ENCODE results near the gene PCDH8. TPM values are rescaled to one million over a fixed set of nuclear protein-coding genes. Genes with fewer than 3 reads are reported as not detected.

The PCDH8 gene
- total RNA-seq, 1 experiment from 2014 or later = not detected

DNA sequence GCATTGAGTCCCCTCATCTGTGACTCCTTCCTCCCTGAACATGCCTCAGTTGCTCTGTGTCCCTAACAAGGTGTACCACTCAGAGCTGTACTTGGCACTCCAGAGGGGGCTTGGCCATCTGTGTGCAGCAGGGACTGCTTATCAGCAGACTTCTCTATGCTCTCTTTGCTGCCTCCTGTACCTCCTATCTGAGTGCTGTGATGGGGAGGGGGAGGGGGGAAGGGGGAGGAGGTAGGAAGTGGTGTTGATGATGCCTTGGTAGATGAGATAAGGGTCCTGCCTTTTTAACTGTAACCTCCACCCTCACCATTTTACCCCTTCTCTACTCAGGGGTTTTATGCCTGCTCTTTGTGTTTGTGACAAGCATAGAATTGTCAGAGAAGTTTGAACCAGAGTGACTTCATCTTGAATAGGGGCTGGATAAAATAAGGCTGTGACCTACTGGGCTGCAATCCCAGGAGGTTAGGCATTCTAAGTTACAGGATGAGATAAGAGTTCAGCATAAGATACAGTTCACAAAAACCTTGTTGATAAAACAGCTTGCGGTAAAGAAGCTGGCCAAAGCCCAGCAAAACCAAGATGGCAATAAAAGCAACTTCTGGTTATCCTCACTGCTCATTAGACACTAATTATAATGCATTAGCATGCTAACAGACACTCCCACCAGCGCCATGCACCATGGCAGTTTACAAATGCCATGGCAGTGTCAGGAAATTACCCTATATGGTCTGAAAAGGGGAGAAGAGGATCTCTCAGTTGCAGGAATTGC lies 13.2 kb downstream of the PCDH8 start:
- ChIA-PET CTCF (no interaction called here), POLR2A (no interaction called here), RAD21 (ENCODE audit: low non-redundant PET in 1 of 2, low total read pairs in 2 of 2, uncharacterized antibody in 2 of 2, unreplicated experiment in 2 of 2) (no interaction called here)
- H3K4me2 ChIP-seq (ENCODE audit: low read length) = no peak overlapping the region
- H3K27ac ChIP-seq (ENCODE audit: low read depth, low read length) = no peak overlapping the region
- no peak overlapping the region for H3K9ac ChIP-seq (ENCODE audit: low read length)
- BruUV-seq (replicated peaks) = no TSS peak
- TF ChIP-seq, protein P1, sequence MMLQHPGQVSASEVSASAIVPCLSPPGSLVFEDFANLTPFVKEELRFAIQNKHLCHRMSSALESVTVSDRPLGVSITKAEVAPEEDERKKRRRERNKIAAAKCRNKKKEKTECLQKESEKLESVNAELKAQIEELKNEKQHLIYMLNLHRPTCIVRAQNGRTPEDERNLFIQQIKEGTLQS (IDR thresholded peaks at IDR 0.05) = no peak
- TF ChIP-seq POLR2A (IDR thresholded peaks at IDR 0.05; ENCODE audit: borderline replicate concordance, extremely low read depth, insufficient read depth, insufficient read length) = no peak
- TF ChIP-seq SIN3A (IDR thresholded peaks at IDR 0.05; ENCODE audit: low read depth) = no peak
- no peak for TF ChIP-seq EZH2 (IDR thresholded peaks at IDR 0.05)
- no peak for TF ChIP-seq SRF (IDR thresholded peaks at IDR 0.05; ENCODE audit: low read depth)
- no peak for TF ChIP-seq RAD21 (IDR thresholded peaks at IDR 0.05; ENCODE audit: low read depth)
- TF ChIP-seq TCF7L2 (IDR thresholded peaks at IDR 0.05; ENCODE audit: borderline replicate concordance, extremely low read depth, insufficient read depth, insufficient read length) = no peak
- TF ChIP-seq, protein P2, sequence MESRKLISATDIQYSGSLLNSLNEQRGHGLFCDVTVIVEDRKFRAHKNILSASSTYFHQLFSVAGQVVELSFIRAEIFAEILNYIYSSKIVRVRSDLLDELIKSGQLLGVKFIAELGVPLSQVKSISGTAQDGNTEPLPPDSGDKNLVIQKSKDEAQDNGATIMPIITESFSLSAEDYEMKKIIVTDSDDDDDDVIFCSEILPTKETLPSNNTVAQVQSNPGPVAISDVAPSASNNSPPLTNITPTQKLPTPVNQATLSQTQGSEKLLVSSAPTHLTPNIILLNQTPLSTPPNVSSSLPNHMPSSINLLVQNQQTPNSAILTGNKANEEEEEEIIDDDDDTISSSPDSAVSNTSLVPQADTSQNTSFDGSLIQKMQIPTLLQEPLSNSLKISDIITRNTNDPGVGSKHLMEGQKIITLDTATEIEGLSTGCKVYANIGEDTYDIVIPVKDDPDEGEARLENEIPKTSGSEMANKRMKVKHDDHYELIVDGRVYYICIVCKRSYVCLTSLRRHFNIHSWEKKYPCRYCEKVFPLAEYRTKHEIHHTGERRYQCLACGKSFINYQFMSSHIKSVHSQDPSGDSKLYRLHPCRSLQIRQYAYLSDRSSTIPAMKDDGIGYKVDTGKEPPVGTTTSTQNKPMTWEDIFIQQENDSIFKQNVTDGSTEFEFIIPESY (IDR thresholded peaks at IDR 0.05; ENCODE audit: extremely low read depth, insufficient replicate concordance, low read length) = no peak
- TF ChIP-seq ZNF274 (IDR thresholded peaks at IDR 0.05; ENCODE audit: low read depth, low read length) = no peak
- TF ChIP-seq, protein P3, sequence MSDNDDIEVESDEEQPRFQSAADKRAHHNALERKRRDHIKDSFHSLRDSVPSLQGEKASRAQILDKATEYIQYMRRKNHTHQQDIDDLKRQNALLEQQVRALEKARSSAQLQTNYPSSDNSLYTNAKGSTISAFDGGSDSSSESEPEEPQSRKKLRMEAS (IDR thresholded peaks at IDR 0.05) = no peak
- TF ChIP-seq, protein P4, sequence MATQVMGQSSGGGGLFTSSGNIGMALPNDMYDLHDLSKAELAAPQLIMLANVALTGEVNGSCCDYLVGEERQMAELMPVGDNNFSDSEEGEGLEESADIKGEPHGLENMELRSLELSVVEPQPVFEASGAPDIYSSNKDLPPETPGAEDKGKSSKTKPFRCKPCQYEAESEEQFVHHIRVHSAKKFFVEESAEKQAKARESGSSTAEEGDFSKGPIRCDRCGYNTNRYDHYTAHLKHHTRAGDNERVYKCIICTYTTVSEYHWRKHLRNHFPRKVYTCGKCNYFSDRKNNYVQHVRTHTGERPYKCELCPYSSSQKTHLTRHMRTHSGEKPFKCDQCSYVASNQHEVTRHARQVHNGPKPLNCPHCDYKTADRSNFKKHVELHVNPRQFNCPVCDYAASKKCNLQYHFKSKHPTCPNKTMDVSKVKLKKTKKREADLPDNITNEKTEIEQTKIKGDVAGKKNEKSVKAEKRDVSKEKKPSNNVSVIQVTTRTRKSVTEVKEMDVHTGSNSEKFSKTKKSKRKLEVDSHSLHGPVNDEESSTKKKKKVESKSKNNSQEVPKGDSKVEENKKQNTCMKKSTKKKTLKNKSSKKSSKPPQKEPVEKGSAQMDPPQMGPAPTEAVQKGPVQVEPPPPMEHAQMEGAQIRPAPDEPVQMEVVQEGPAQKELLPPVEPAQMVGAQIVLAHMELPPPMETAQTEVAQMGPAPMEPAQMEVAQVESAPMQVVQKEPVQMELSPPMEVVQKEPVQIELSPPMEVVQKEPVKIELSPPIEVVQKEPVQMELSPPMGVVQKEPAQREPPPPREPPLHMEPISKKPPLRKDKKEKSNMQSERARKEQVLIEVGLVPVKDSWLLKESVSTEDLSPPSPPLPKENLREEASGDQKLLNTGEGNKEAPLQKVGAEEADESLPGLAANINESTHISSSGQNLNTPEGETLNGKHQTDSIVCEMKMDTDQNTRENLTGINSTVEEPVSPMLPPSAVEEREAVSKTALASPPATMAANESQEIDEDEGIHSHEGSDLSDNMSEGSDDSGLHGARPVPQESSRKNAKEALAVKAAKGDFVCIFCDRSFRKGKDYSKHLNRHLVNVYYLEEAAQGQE (IDR thresholded peaks at IDR 0.05; ENCODE audit: low read depth) = no peak
- TF ChIP-seq YY1 (IDR thresholded peaks at IDR 0.05; ENCODE audit: extremely low read depth, insufficient replicate concordance, low read depth, low read length) = no peak
- no peak for TF ChIP-seq EZH2phosphoT487 (IDR thresholded peaks at IDR 0.05; ENCODE audit: borderline replicate concordance)
- H3K4me1 ChIP-seq (ENCODE audit: control insufficient read depth in 1 of 2, insufficient read depth in 2 of 2, low read length in 2 of 2) = peaks cover 3 to 9% of the 10 kb centered on the region in 2 experiments; a peak in 3 of 4 replicates
- no peaks in the 10 kb centered on the region for H3K9me3 ChIP-seq (ENCODE audit: control insufficient read depth in 1 of 2, insufficient read depth in 1 of 2, low read depth in 1 of 2, low read length in 2 of 2)
- H3K9me2 ChIP-seq (ENCODE audit: insufficient read depth) = no peaks in the 10 kb centered on the region
- H2AFZ ChIP-seq (ENCODE audit: low read depth, low read length, poor library complexity, severe bottlenecking) = no peak overlapping the region
- ATAC-seq = no peak
- DNase-seq (ENCODE audit: low read depth, low spot score) = no peak
- no peaks in the 10 kb centered on the region for H3K36me3 ChIP-seq (ENCODE audit: control insufficient read depth in 1 of 2, insufficient read depth in 2 of 2, low read length in 2 of 2)
- intact Hi-C loops (cut with micrococcal nuclease) = no loop called here
- H4K20me1 ChIP-seq (ENCODE audit: insufficient read depth) = no peaks in the 10 kb centered on the region
- no peak overlapping the region for H3K4me3 ChIP-seq (replicated peaks in 1 of 2; ENCODE audit: low read depth in 1 of 2, low read length in 2 of 2)
- H3K79me2 ChIP-seq (ENCODE audit: insufficient read depth, low read length) = no peaks in the 10 kb centered on the region
- H3K27me3 ChIP-seq (ENCODE audit: insufficient read depth, low read length) = peaks cover 41% of the 10 kb centered on the region

All from HCT116 (cell line).